ENCODE measurements around the gene AMIGO2. TPM values are rescaled to one million over a fixed set of nuclear protein-coding genes. Genes with fewer than 3 reads are reported as not detected.

The AMIGO2 gene
- total RNA-seq = 1 to 10 TPM; 1.4 to 2.7 (median 2.3) TPM

DNA sequence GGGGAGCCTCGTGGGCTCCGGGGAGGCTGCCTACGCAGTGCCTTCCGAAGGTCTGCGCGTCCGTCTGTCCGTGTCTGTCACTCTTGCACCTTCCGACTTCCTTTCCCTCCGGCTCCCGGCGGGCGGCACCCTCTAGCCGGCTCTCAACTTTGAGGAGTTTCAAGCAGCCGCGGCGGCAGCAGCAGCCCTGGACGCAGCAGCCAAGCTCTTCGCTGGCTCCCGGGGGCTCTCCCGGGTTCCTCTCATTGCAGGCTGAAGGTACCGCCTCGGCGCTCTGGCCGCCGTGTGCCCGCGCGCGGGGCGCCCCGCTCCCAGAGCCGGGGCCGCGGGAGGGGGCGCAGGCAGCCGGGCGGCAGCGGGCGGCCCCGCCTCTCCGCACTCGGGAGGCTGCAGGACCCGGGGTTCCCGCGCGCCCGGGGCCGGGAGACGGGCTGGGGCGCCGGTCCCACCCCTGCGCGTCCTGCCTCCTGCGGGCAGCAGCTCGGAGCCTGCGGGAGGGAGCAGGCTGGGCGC, at the start of gene AMIGO2, which contains the start of gene PCED1B:
Gene AMIGO2 (minus strand): TSS at position 492 of the 513 bp plus-strand sequence. CDS start 957 bp downstream, outside the sequence.
Gene PCED1B (plus strand): TSS at position 154 of the 513 bp plus-strand sequence. CDS start 155,443 bp downstream, outside the sequence.
- WGBS = 1% methylated on average over 20 of the region's 58 CpGs
- TF ChIP-seq EP300 (IDR thresholded peaks at IDR 0.05) (no peak), POLR2A (IDR thresholded peaks at IDR 0.05) (no peak), POLR2AphosphoS5 (IDR thresholded peaks at IDR 0.05) (no peak), CTCF (IDR thresholded peaks at IDR 0.05) (no peak)
- H3K36me3 ChIP-seq = no peaks in the 10 kb centered on the region
- no peaks in the 10 kb centered on the region for H3K27me3 ChIP-seq
- peaks cover 32% of the 10 kb centered on the region for H3K4me1 ChIP-seq
- peak within 1 kb of the TSS; percentile 59 for H3K4me3 ChIP-seq
- peak within 1 kb of the TSS; percentile 80 for H3K27ac ChIP-seq
- DNase-seq (ENCODE audit: low spot score in 2 of 2) = peak; percentile 75 to 87
- H3K9me3 ChIP-seq = no peaks in the 10 kb centered on the region

- no peak for DNase-seq (ENCODE audit: low spot score in 2 of 2)
- Histone ChIP-seq H3K36me3 (no peaks in the 10 kb centered on the region), H3K9me3 (no peaks in the 10 kb centered on the region), H3K27ac (no peak overlapping the region), H3K4me3 (no peak overlapping the region), H3K4me1 (no peaks in the 10 kb centered on the region), H3K27me3 (no peaks in the 10 kb centered on the region)
- TF ChIP-seq POLR2A (IDR thresholded peaks at IDR 0.05) = no peak
- no peak for TF ChIP-seq CTCF (IDR thresholded peaks at IDR 0.05)
- no peak for TF ChIP-seq POLR2AphosphoS5 (IDR thresholded peaks at IDR 0.05)
- no peak for TF ChIP-seq EP300 (IDR thresholded peaks at IDR 0.05)
- WGBS = 87% methylated on average over 1 of the region's 1 CpG
These were observed 46.5 kb upstream of the AMIGO2 start for GRCh38 chr12:47126246-47126645.

GRCh38 chr12:47124451-47124850, 44.7 kb upstream of the AMIGO2 start:
- 53% methylated on average over 1 of the region's 1 CpG for WGBS
- Histone ChIP-seq H3K27ac (no peak overlapping the region), H3K36me3 (no peaks in the 10 kb centered on the region), H3K9me3 (no peaks in the 10 kb centered on the region), H3K4me3 (no peak overlapping the region), H3K4me1 (no peaks in the 10 kb centered on the region), H3K27me3 (no peaks in the 10 kb centered on the region)
- DNase-seq (ENCODE audit: low spot score in 2 of 2) = no peak
- TF ChIP-seq EP300 (IDR thresholded peaks at IDR 0.05) (no peak), POLR2A (IDR thresholded peaks at IDR 0.05) (no peak), CTCF (IDR thresholded peaks at IDR 0.05) (no peak), POLR2AphosphoS5 (IDR thresholded peaks at IDR 0.05) (no peak)

DNA sequence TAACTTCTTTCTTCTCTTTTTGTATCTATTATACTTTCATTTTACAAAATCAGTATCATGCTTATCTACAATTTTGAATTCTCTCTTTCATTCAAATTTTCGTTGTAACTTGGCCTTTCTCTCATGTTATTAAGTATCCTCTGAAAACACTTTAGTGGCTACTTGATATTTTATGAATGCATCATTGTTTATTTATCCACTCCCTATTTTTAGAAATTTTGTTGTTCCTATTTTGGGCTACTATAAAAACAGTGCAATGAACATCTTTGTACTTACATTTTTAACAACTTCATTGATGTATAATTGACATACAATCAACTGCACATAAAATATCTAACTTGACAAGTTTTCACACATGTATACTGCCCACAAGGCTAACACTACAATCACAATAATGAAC, 44.0 kb upstream of the AMIGO2 start:
- H3K4me1 ChIP-seq = no peaks in the 10 kb centered on the region
- no peak for TF ChIP-seq POLR2AphosphoS5 (IDR thresholded peaks at IDR 0.05)
- no peak for TF ChIP-seq CTCF (IDR thresholded peaks at IDR 0.05)
- no peak for TF ChIP-seq POLR2A (IDR thresholded peaks at IDR 0.05)
- TF ChIP-seq EP300 (IDR thresholded peaks at IDR 0.05) = no peak
- H3K36me3 ChIP-seq = no peaks in the 10 kb centered on the region
- H3K27ac ChIP-seq = no peak overlapping the region
- WGBS = 59% methylated on average over 1 of the region's 1 CpG
- H3K27me3 ChIP-seq = no peaks in the 10 kb centered on the region
- no peak for DNase-seq (ENCODE audit: low spot score in 2 of 2)
- no peak overlapping the region for H3K4me3 ChIP-seq
- H3K9me3 ChIP-seq = no peaks in the 10 kb centered on the region

GRCh38 chr12:47122602-47123001, 42.8 kb upstream of the AMIGO2 start:
- H3K36me3 ChIP-seq = no peaks in the 10 kb centered on the region
- no peaks in the 10 kb centered on the region for H3K9me3 ChIP-seq
- no peaks in the 10 kb centered on the region for H3K27me3 ChIP-seq
- no peak for DNase-seq (ENCODE audit: low spot score in 2 of 2)
- no peak overlapping the region for H3K27ac ChIP-seq
- no peak overlapping the region for H3K4me3 ChIP-seq
- no peak for TF ChIP-seq POLR2A (IDR thresholded peaks at IDR 0.05)
- 100% methylated on average over 1 of the region's 1 CpG for WGBS
- no peaks in the 10 kb centered on the region for H3K4me1 ChIP-seq

DNA sequence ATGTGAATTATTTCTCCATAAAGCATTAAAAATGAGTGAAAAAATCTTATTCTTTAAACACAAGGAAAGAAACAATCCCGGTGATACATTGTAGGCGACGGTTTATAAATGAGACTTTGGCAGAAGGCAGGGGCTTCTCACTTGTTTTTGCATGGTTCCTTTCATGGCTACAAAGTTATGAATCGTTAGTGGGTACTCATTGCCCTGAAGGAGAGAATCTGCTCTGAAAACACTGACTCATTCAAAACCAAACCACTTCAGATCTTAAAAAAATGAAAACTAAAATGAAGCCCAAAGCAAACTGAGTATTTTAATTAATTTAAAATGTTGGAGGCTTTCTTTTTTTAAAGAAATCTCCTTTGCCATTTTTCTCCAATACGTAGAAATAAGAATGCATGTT, 41.4 kb upstream of the AMIGO2 start:
- H3K4me3 ChIP-seq = no peak overlapping the region
- H3K27me3 ChIP-seq = no peaks in the 10 kb centered on the region
- no peak overlapping the region for H3K27ac ChIP-seq
- no peaks in the 10 kb centered on the region for H3K36me3 ChIP-seq
- H3K9me3 ChIP-seq = no peaks in the 10 kb centered on the region
- H3K4me1 ChIP-seq = no peaks in the 10 kb centered on the region
- no peak for DNase-seq (ENCODE audit: low spot score in 2 of 2)
- TF ChIP-seq EP300 (IDR thresholded peaks at IDR 0.05) (no peak), POLR2A (IDR thresholded peaks at IDR 0.05) (no peak), CTCF (IDR thresholded peaks at IDR 0.05) (no peak), POLR2AphosphoS5 (IDR thresholded peaks at IDR 0.05) (no peak)
- 70% methylated on average over 5 of the region's 5 CpGs for WGBS

Data from suprapubic skin (tissue), 4 donors.